ENCODE measurements around the gene GPR143. TPM values are rescaled to one million over a fixed set of nuclear protein-coding genes. Genes with fewer than 3 reads are reported as not detected.
A peak's percentile ranks its signal among the peaks of the same experiment; 100 is the strongest.

GPR143 gene
- total RNA-seq, 2 experiments from 2014 or later, result not detected

GRCh38 chrX:9728261-9728660 lies 37.4 kb downstream of the GPR143 start:
- no peak for TF ChIP-seq CTCF (conservative IDR thresholded peaks at IDR 0.05; ENCODE audit: low read length)
- TF ChIP-seq EZH2phosphoT487 (IDR thresholded peaks at IDR 0.05; ENCODE audit: borderline replicate concordance, low read depth, low read length), result no peak
- Histone ChIP-seq H3K4me3 (ENCODE audit: low read depth, low read length, poor library complexity, severe bottlenecking) (no peak overlapping the region), H3K4me1 (ENCODE audit: insufficient read depth, low read length, poor library complexity, severe bottlenecking) (no peaks in the 10 kb centered on the region), H3K79me2 (ENCODE audit: insufficient read depth, low read depth, low read length) (no peaks in the 10 kb centered on the region), H3K9me3 (ENCODE audit: low read length) (no peaks in the 10 kb centered on the region), H3K27ac (ENCODE audit: low read depth, low read length, poor library complexity, severe bottlenecking) (no peak overlapping the region), H3K9me2 (ENCODE audit: insufficient read depth, low read length) (no peaks in the 10 kb centered on the region), H4K20me1 (ENCODE audit: insufficient read depth, low read length) (no peaks in the 10 kb centered on the region), H2AFZ (ENCODE audit: low read length) (no peak overlapping the region), H3K4me2 (ENCODE audit: low read length) (no peak overlapping the region), H3K36me3 (ENCODE audit: insufficient read depth, low read length) (no peaks in the 10 kb centered on the region)
- no TSS peak for BruUV-seq (replicated peaks)
- POLR2A ChIA-PET, result no interaction called here
- intact Hi-C loops (cut with micrococcal nuclease; ENCODE audit: unreplicated experiment), result no loop called here
- CTCF ChIA-PET (ENCODE audit: unreplicated experiment), result no interaction called here
- DNase-seq (ENCODE audit: low spot score), result peak; percentile 11

- Histone ChIP-seq H3K36me3 (ENCODE audit: insufficient read depth, low read length) (no peaks in the 10 kb centered on the region), H3K79me2 (ENCODE audit: insufficient read depth, low read depth, low read length) (no peaks in the 10 kb centered on the region), H3K9me3 (ENCODE audit: low read length) (no peaks in the 10 kb centered on the region), H3K4me1 (ENCODE audit: insufficient read depth, low read length, poor library complexity, severe bottlenecking) (no peaks in the 10 kb centered on the region), H3K4me2 (ENCODE audit: low read length) (no peak overlapping the region), H2AFZ (ENCODE audit: low read length) (no peak overlapping the region), H4K20me1 (ENCODE audit: insufficient read depth, low read length) (no peaks in the 10 kb centered on the region), H3K4me3 (ENCODE audit: low read depth, low read length, poor library complexity, severe bottlenecking) (no peak overlapping the region), H3K9me2 (ENCODE audit: insufficient read depth, low read length) (no peaks in the 10 kb centered on the region), H3K27ac (ENCODE audit: low read depth, low read length, poor library complexity, severe bottlenecking) (no peak overlapping the region)
- TF ChIP-seq CTCF (conservative IDR thresholded peaks at IDR 0.05; ENCODE audit: low read length) (no peak), EZH2phosphoT487 (IDR thresholded peaks at IDR 0.05; ENCODE audit: borderline replicate concordance, low read depth, low read length) (no peak)
- ChIA-PET POLR2A (interaction anchor here (0.6 kb wide), 1 partner anchor 1758 kb away, joined by 3 read pairs; no protein-coding TSS in a partner anchor), CTCF (ENCODE audit: unreplicated experiment) (no interaction called here)
- no TSS peak for BruUV-seq (replicated peaks)
- no peak for DNase-seq (ENCODE audit: low spot score)
- intact Hi-C loops (cut with micrococcal nuclease; ENCODE audit: unreplicated experiment), result no loop called here
Observed at GRCh38 chrX:9724711-9725110, 40.9 kb downstream of the GPR143 start.

- no peak overlapping the region for H3K27ac ChIP-seq (ENCODE audit: low read depth, low read length, poor library complexity, severe bottlenecking)
- no peak for TF ChIP-seq CTCF (conservative IDR thresholded peaks at IDR 0.05; ENCODE audit: low read length)
- TF ChIP-seq EZH2phosphoT487 (IDR thresholded peaks at IDR 0.05; ENCODE audit: borderline replicate concordance, low read depth, low read length), result no peak
- no peaks in the 10 kb centered on the region for H4K20me1 ChIP-seq (ENCODE audit: insufficient read depth, low read length)
- no peak for DNase-seq (ENCODE audit: low spot score)
- intact Hi-C loops (cut with micrococcal nuclease; ENCODE audit: unreplicated experiment), result no loop called here
- peaks cover 3% of the 10 kb centered on the region; the same call in 1 of the 2 replicates for H3K36me3 ChIP-seq (ENCODE audit: insufficient read depth, low read length)
- no peak overlapping the region for H2AFZ ChIP-seq (ENCODE audit: low read length)
- POLR2A ChIA-PET, result no interaction called here
- H3K4me1 ChIP-seq (ENCODE audit: insufficient read depth, low read length, poor library complexity, severe bottlenecking), result no peaks in the 10 kb centered on the region
- CTCF ChIA-PET (ENCODE audit: unreplicated experiment), result no interaction called here
- H3K4me2 ChIP-seq (ENCODE audit: low read length), result no peak overlapping the region
- no peaks in the 10 kb centered on the region for H3K9me2 ChIP-seq (ENCODE audit: insufficient read depth, low read length)
- no TSS peak for BruUV-seq (replicated peaks)
- no peaks in the 10 kb centered on the region for H3K79me2 ChIP-seq (ENCODE audit: insufficient read depth, low read depth, low read length)
- no peak overlapping the region for H3K4me3 ChIP-seq (ENCODE audit: low read depth, low read length, poor library complexity, severe bottlenecking)
- no peaks in the 10 kb centered on the region for H3K9me3 ChIP-seq (ENCODE audit: low read length)
Observed at GRCh38 chrX:9717376-9717775, 48.3 kb downstream of the GPR143 start.
